Urinary bladder (tissue), 4 donors: Measurements from ENCODE around the gene SIPA1L3. TPM values are rescaled to one million over a fixed set of nuclear protein-coding genes. Genes with fewer than 3 reads are reported as not detected.
"Not testable (repeated sequence)": the region's sequence is repeated elsewhere in the genome, so short reads cannot be mapped to it uniquely, and the experiment has no call there.

Source experiments
- DNase-seq: peaks from one replicate; pipeline ENCODE4 v3.0.0-alpha.2; 2015; ENCODE audit errors: extremely low spot score
- H3K27ac ChIP-seq: one replicate; pipeline ENCODE4 v1.5.1; 2013; ENCODE audit warnings: low read depth, mild to moderate bottlenecking, moderate library complexity
- H3K36me3 ChIP-seq: one replicate; pipeline ENCODE4 v1.6.1; 2013; ENCODE audit warnings: mild to moderate bottlenecking, moderate library complexity; ENCODE audit not compliant: insufficient read depth
- H3K4me1 ChIP-seq: one replicate; pipeline ENCODE4 v1.6.1; 2013; ENCODE audit warnings: mild to moderate bottlenecking, moderate library complexity; ENCODE audit not compliant: insufficient read depth
- H3K4me3 ChIP-seq: one replicate; pipeline ENCODE4 v1.5.1; 2013; ENCODE audit warnings: low read depth, low read length
- WGBS: extraction: QIAGEN DNeasy Blood & Tissue Kit; methylation state at CpG from one replicate; pipeline ENCODE4 v1.1.7; 2013; 5-methylcytosine and 5-hydroxymethylcytosine counted together
- polyA plus RNA-seq: library from polyadenylated mRNA; stranded (reverse); fragments of 200-250 nt; gene quantifications from one replicate; pipeline ENCODE4 v1.2.3, GENCODE V29; 2013
- total RNA-seq: library from RNA; depleted of rRNA; stranded (reverse); fragments of >200 nt; gene quantifications from one replicate; pipeline ENCODE4 v1.2.3, GENCODE V29; 2014
- donor health status: healthy with polysubstance abuse.
- donor health status: healthy.

The SIPA1L3 gene
- total and polyA plus RNA-seq, 2 donors = 6.2 to 11.5 TPM

- 65% methylated on average over 12 of the region's 12 CpGs for WGBS
- Histone ChIP-seq H3K27ac (peak overlapping the region; percentile 35), H3K4me1 (no peaks in the 10 kb centered on the region), H3K4me3 (no peak overlapping the region), H3K36me3 (no peaks in the 10 kb centered on the region)
- DNase-seq = no peak
Measured at GRCh38 chr19:38023671-38024541, 116.9 kb downstream of the SIPA1L3 start.

GRCh38 chr19:38024992-38025908 is 118.2 kb downstream of the SIPA1L3 start:
- Histone ChIP-seq H3K4me1 (no peaks in the 10 kb centered on the region), H3K36me3 (no peaks in the 10 kb centered on the region), H3K4me3 (no peak overlapping the region), H3K27ac (no peak overlapping the region)
- DNase-seq = no peak
- WGBS = 77% methylated on average over 22 of the region's 22 CpGs

- Histone ChIP-seq H3K4me1 (no peaks in the 10 kb centered on the region), H3K4me3 (no peak overlapping the region), H3K27ac (no peak overlapping the region), H3K36me3 (no peaks in the 10 kb centered on the region)
- WGBS = 78% methylated on average over 2 of the region's 2 CpGs
- no peak for DNase-seq
Measured at GRCh38 chr19:38025909-38026307, 118.9 kb downstream of the SIPA1L3 start.

- WGBS = 75% methylated on average over 6 of the region's 6 CpGs
- peaks cover 1% of the 10 kb centered on the region for H3K4me1 ChIP-seq
- H3K27ac ChIP-seq = no peak overlapping the region
- H3K36me3 ChIP-seq = no peaks in the 10 kb centered on the region
- H3K4me3 ChIP-seq = no peak overlapping the region
- no peak for DNase-seq
Measured at GRCh38 chr19:38028913-38029510, 122.0 kb downstream of the SIPA1L3 start.

- WGBS = 97% methylated on average over 8 of the region's 8 CpGs
- H3K27ac ChIP-seq, DNase-seq, H3K4me3 ChIP-seq, H3K36me3 ChIP-seq, H3K4me1 ChIP-seq: not testable (repeated sequence)
Measured at GRCh38 chr19:38030001-38030400, 123.0 kb downstream of the SIPA1L3 start.

GRCh38 chr19:38030686-38031422 is 123.8 kb downstream of the SIPA1L3 start:
- 84% methylated on average over 9 of the region's 9 CpGs for WGBS
- Histone ChIP-seq H3K36me3 (no peaks in the 10 kb centered on the region), H3K27ac (no peak overlapping the region), H3K4me1 (peaks cover 1% of the 10 kb centered on the region), H3K4me3 (no peak overlapping the region)
- no peak for DNase-seq

GRCh38 chr19:38031423-38031770 is 124.4 kb downstream of the SIPA1L3 start:
- no peak for DNase-seq
- H3K36me3 ChIP-seq = no peaks in the 10 kb centered on the region
- peaks cover 1% of the 10 kb centered on the region for H3K4me1 ChIP-seq
- WGBS = 96% methylated on average over 2 of the region's 2 CpGs
- H3K27ac ChIP-seq = no peak overlapping the region
- no peak overlapping the region for H3K4me3 ChIP-seq

- H3K4me1 ChIP-seq = peaks cover 1% of the 10 kb centered on the region
- no peak overlapping the region for H3K27ac ChIP-seq
- no peaks in the 10 kb centered on the region for H3K36me3 ChIP-seq
- WGBS = 63% methylated on average over 4 of the region's 4 CpGs
- DNase-seq = no peak
- no peak overlapping the region for H3K4me3 ChIP-seq
Measured at GRCh38 chr19:38032151-38032550, 125.1 kb downstream of the SIPA1L3 start.

GRCh38 chr19:38032951-38033350 is 125.9 kb downstream of the SIPA1L3 start:
- 85% methylated on average over 5 of the region's 5 CpGs for WGBS
- DNase-seq = no peak
- H3K4me1 ChIP-seq = peaks cover 1% of the 10 kb centered on the region
- H3K27ac ChIP-seq = no peak overlapping the region
- H3K36me3 ChIP-seq = no peaks in the 10 kb centered on the region
- no peak overlapping the region for H3K4me3 ChIP-seq

GRCh38 chr19:38033658-38034491 is 126.9 kb downstream of the SIPA1L3 start:
- no peak for DNase-seq
- peak overlapping the region; percentile 39 for H3K27ac ChIP-seq
- 73% methylated on average over 17 of the region's 17 CpGs for WGBS

GRCh38 chr19:38034492-38034860 is 127.5 kb downstream of the SIPA1L3 start:
- H3K36me3 ChIP-seq = no peaks in the 10 kb centered on the region
- peaks cover 1% of the 10 kb centered on the region for H3K4me1 ChIP-seq
- 83% methylated on average over 5 of the region's 5 CpGs for WGBS
- no peak overlapping the region for H3K4me3 ChIP-seq
- no peak overlapping the region for H3K27ac ChIP-seq
- DNase-seq = no peak

More at GRCh38 chr19:38033658-38034491, 126.9 kb downstream of the SIPA1L3 start:
- Histone ChIP-seq H3K36me3 (no peaks in the 10 kb centered on the region), H3K4me3 (no peak overlapping the region), H3K4me1 (peaks cover 1% of the 10 kb centered on the region)
